Measurements from ENCODE around the gene MLLT3. TPM values are rescaled to one million over a fixed set of nuclear protein-coding genes. Genes with fewer than 3 reads are reported as not detected.

The MLLT3 gene
- total RNA-seq, 1 experiment from 2014 or later: 21.6 TPM

GRCh38 chr9:20315677-20316076 lies 306.6 kb downstream of the MLLT3 start:
- BruUV-seq (replicated peaks): no TSS peak
- H3K4me3 ChIP-seq: no peak overlapping the region
- H3K27ac ChIP-seq: no peak overlapping the region
- H3K9me2 ChIP-seq (ENCODE audit: insufficient read depth): no peaks in the 10 kb centered on the region
- intact Hi-C loops (cut with micrococcal nuclease; ENCODE audit: unreplicated experiment): no loop called here
- no peaks in the 10 kb centered on the region for H4K20me1 ChIP-seq (ENCODE audit: insufficient read depth)
- H3K9me3 ChIP-seq (ENCODE audit: insufficient read depth, low read depth): no peaks in the 10 kb centered on the region
- H3K27me3 ChIP-seq (ENCODE audit: insufficient read depth, low read depth): no peaks in the 10 kb centered on the region
- ChIA-PET POLR2A (ENCODE audit: unreplicated experiment) (no interaction called here), CTCF (no interaction called here)
- DNase-seq: no peak
- TF ChIP-seq EZH2 (IDR thresholded peaks at IDR 0.05; ENCODE audit: low read depth) (no peak), CTCF (conservative IDR thresholded peaks at IDR 0.05) (no peak)
- no peaks in the 10 kb centered on the region for H3K36me3 ChIP-seq (ENCODE audit: low read depth)
- no peaks in the 10 kb centered on the region; the same call in 1 of the 2 replicates for H3K4me1 ChIP-seq (replicated peaks; ENCODE audit: insufficient read depth)
- H3K4me2 ChIP-seq: no peak overlapping the region
- no peak overlapping the region for H2AFZ ChIP-seq
- H3F3A ChIP-seq (ENCODE audit: insufficient read depth, low read depth): no peaks in the 10 kb centered on the region
- no peaks in the 10 kb centered on the region for H3K79me2 ChIP-seq (ENCODE audit: low read depth)

- DNase-seq: no peak
- TF ChIP-seq CTCF (conservative IDR thresholded peaks at IDR 0.05): no peak
- H3K4me2 ChIP-seq: no peak overlapping the region
- no peaks in the 10 kb centered on the region for H3K79me2 ChIP-seq (ENCODE audit: low read depth)
- H3K27me3 ChIP-seq (ENCODE audit: insufficient read depth, low read depth): no peaks in the 10 kb centered on the region
- no peaks in the 10 kb centered on the region for H3K9me2 ChIP-seq (ENCODE audit: insufficient read depth)
- H3K36me3 ChIP-seq (ENCODE audit: low read depth): no peaks in the 10 kb centered on the region
- H4K20me1 ChIP-seq (ENCODE audit: insufficient read depth): no peaks in the 10 kb centered on the region
- H3K27ac ChIP-seq: no peak overlapping the region
- H2AFZ ChIP-seq: no peak overlapping the region
- H3K4me1 ChIP-seq (replicated peaks; ENCODE audit: insufficient read depth): no peaks in the 10 kb centered on the region; the same call in 1 of the 2 replicates
- H3K4me3 ChIP-seq: no peak overlapping the region
- CTCF ChIA-PET: no interaction called here
- H3F3A ChIP-seq (ENCODE audit: insufficient read depth, low read depth): no peaks in the 10 kb centered on the region
- intact Hi-C loops (cut with micrococcal nuclease; ENCODE audit: unreplicated experiment): no loop called here
- H3K9me3 ChIP-seq (ENCODE audit: insufficient read depth, low read depth): no peaks in the 10 kb centered on the region
- BruUV-seq (replicated peaks): no TSS peak
- POLR2A ChIA-PET (ENCODE audit: unreplicated experiment): no interaction called here
These were observed 307.3 kb downstream of the MLLT3 start for GRCh38 chr9:20314981-20315380.

- no peaks in the 10 kb centered on the region for H3K9me2 ChIP-seq (ENCODE audit: insufficient read depth)
- TF ChIP-seq EZH2 (IDR thresholded peaks at IDR 0.05; ENCODE audit: low read depth): no peak
- TF ChIP-seq CTCF (conservative IDR thresholded peaks at IDR 0.05): no peak
- no peaks in the 10 kb centered on the region for H3F3A ChIP-seq (ENCODE audit: insufficient read depth, low read depth)
- peaks cover 1% of the 10 kb centered on the region; the same call in 1 of the 2 replicates for H3K27me3 ChIP-seq (ENCODE audit: insufficient read depth, low read depth)
- H4K20me1 ChIP-seq (ENCODE audit: insufficient read depth): no peaks in the 10 kb centered on the region
- H3K4me2 ChIP-seq: no peak overlapping the region
- no peak overlapping the region for H3K4me3 ChIP-seq
- H3K27ac ChIP-seq: no peak overlapping the region
- no peak for DNase-seq
- H3K4me1 ChIP-seq (replicated peaks; ENCODE audit: insufficient read depth): no peaks in the 10 kb centered on the region; the same call in 1 of the 2 replicates
- no peaks in the 10 kb centered on the region for H3K36me3 ChIP-seq (ENCODE audit: low read depth)
- ChIA-PET POLR2A (ENCODE audit: unreplicated experiment) (no interaction called here), CTCF (no interaction called here)
- H3K9me3 ChIP-seq (ENCODE audit: insufficient read depth, low read depth): no peaks in the 10 kb centered on the region
- intact Hi-C loops (cut with micrococcal nuclease; ENCODE audit: unreplicated experiment): no loop called here
- no TSS peak for BruUV-seq (replicated peaks)
- H2AFZ ChIP-seq: no peak overlapping the region
- no peaks in the 10 kb centered on the region for H3K79me2 ChIP-seq (ENCODE audit: low read depth)
These were observed 308.9 kb downstream of the MLLT3 start for GRCh38 chr9:20313415-20313814.
